Keratinocyte (primary cell): ENCODE data around the gene NQO2.

Experiments used
- CTCF ChIP-seq, 3 experiments: IDR thresholded peaks in 1 of 3; conservative IDR thresholded peaks in 1 of 3; optimal IDR thresholded peaks in 1 of 3; 2 replicates in 2 of 3; 3 replicates in 1 of 3; pipeline versions ENCODE3 to v1.5.1; 2011; ENCODE audit warnings: low read length in 3 of 3, mild to moderate bottlenecking in 3 of 3, moderate library complexity in 2 of 3, control low read depth in 1 of 3, inconsistent platforms in 1 of 3; ENCODE audit not compliant: insufficient read depth in 2 of 3; ENCODE audit errors: extremely low read depth in 1 of 3
- EZH2 ChIP-seq: IDR thresholded peaks from one replicate; pipeline ENCODE4 v1.6.1; 2012; ENCODE audit warnings: inconsistent platforms, mild to moderate bottlenecking, low read length, moderate library complexity

- TF ChIP-seq CTCF (optimal IDR thresholded peaks at IDR 0.05 in 1 of 3, IDR thresholded peaks at IDR 0.05 in 1 of 3, conservative IDR thresholded peaks at IDR 0.05 in 1 of 3; ENCODE audit: extremely low read depth in 1 of 3, insufficient read depth in 2 of 3, low read length in 3 of 3) = no peak
- no peak for TF ChIP-seq EZH2
These were observed 33.3 kb upstream of the NQO2 start for GRCh38 chr6:2966347-2966746.
